ENCODE data around the gene PPP2R5B. TPM values are rescaled to one million over a fixed set of nuclear protein-coding genes. Genes with fewer than 3 reads are reported as not detected.

The PPP2R5B gene
- total and polyA plus RNA-seq, 8 donors, result 6.3 to 24.2 (median 12.1) TPM

- no peaks in the 10 kb centered on the region for H3K9me3 ChIP-seq
- no peak for FAIRE-seq
- H3K4me3 ChIP-seq, result peak overlapping the region; percentile 53 to 97 (median 72)
- DNase-seq, result peak in 2 of 6 donors; percentile 66 to 85
- H3K4me1 ChIP-seq, result peaks cover 4 to 22% (median 18%) of the 10 kb centered on the region in 3 donors
- peaks cover 0 to 9% (median 0%) of the 10 kb centered on the region in 3 donors for H3K36me3 ChIP-seq
- H3K27ac ChIP-seq, result peak overlapping the region; percentile 29 to 76 (median 64)
- ATAC-seq, result peak; percentile 1 to 6 (median 4)
- intact Hi-C loops (cut with DNase I), result no loop called here
- no peaks in the 10 kb centered on the region for H3K27me3 ChIP-seq
- 1 to 3% methylated on average over 28 to 41 of the region's 41 CpGs for WGBS, 2 donors
- no peak for TF ChIP-seq CTCF (IDR thresholded peaks at IDR 0.05)
Measured at GRCh38 chr11:64877390-64878222, 46.9 kb upstream of the PPP2R5B start.

GRCh38 chr11:64878223-64878493 is 46.3 kb upstream of the PPP2R5B start:
- H3K27me3 ChIP-seq, result no peaks in the 10 kb centered on the region
- peaks cover 4 to 22% (median 18%) of the 10 kb centered on the region in 3 donors for H3K4me1 ChIP-seq
- ATAC-seq (peak; percentile 26 to 51 (median 38)), FAIRE-seq (no peak), DNase-seq (peak in 1 of 6 donors; percentile 75)
- WGBS, 2 donors, result 0 to 1% methylated on average over 20 to 21 of the region's 21 CpGs
- no peak for TF ChIP-seq CTCF (IDR thresholded peaks at IDR 0.05)
- H3K36me3 ChIP-seq, result peaks cover 0 to 4% (median 0%) of the 10 kb centered on the region in 3 donors
- no peaks in the 10 kb centered on the region for H3K9me3 ChIP-seq
- intact Hi-C loops (cut with DNase I), result no loop called here
- peak overlapping the region; percentile 53 to 97 (median 72) for H3K4me3 ChIP-seq
- peak overlapping the region; percentile 29 to 76 (median 64) for H3K27ac ChIP-seq

- peak; percentile 98 to 100 (median 99) for DNase-seq
- H3K4me1 ChIP-seq, result peaks cover 4 to 22% (median 18%) of the 10 kb centered on the region in 3 donors
- no peak for FAIRE-seq
- intact Hi-C loops (cut with DNase I), result no loop called here
- H3K36me3 ChIP-seq, result no peaks in the 10 kb centered on the region
- H3K4me3 ChIP-seq, result peak within 1 kb of the TSS; percentile 65 to 97 (median 81)
- H3K9me3 ChIP-seq, result no peaks in the 10 kb centered on the region
- H3K27ac ChIP-seq, result peak within 1 kb of the TSS; percentile 76 to 91 (median 83)
- no peaks in the 10 kb centered on the region for H3K27me3 ChIP-seq
- ATAC-seq, result peak; percentile 90 to 95 (median 93)
- TF ChIP-seq CTCF (IDR thresholded peaks at IDR 0.05), result peak in 2 of 4 donors; percentile 20 to 31
- WGBS, 2 donors, result 0 to 1% methylated on average over 50 to 75 of the region's 75 CpGs
Measured at GRCh38 chr11:64878494-64879243, 45.8 kb upstream of the PPP2R5B start, which contains the start of gene EHD1. Gene EHD1 (minus strand): TSS chr11:64878621. CDS start chr11:64878464, 157 bp downstream.

GRCh38 chr11:64879244-64879900 is 45.1 kb upstream of the PPP2R5B start:
- 16% methylated on average over 16 of the region's 16 CpGs for WGBS, 2 donors
- intact Hi-C loops (cut with DNase I), result no loop called here
- DNase-seq, result no peak
- no peak for FAIRE-seq
- ATAC-seq, result peak; percentile 0 to 9 (median 5)
- no peak for TF ChIP-seq CTCF (IDR thresholded peaks at IDR 0.05)
- Histone ChIP-seq H3K4me1 (peaks cover 4 to 22% (median 18%) of the 10 kb centered on the region in 3 donors), H3K4me3 (peak overlapping the region; percentile 56 to 97 (median 74)), H3K9me3 (no peaks in the 10 kb centered on the region), H3K27ac (peak overlapping the region; percentile 76 to 91 (median 83)), H3K27me3 (no peaks in the 10 kb centered on the region), H3K36me3 (no peaks in the 10 kb centered on the region)
